PC-9 (cell line): ENCODE results near the gene MSH2.

ENCODE experiments used
- EZH2 ChIP-seq: fragments of 200-600 bp; sonication (generic); IDR thresholded peaks from 2 replicates; pipeline ENCODE4 v1.8.0; 2017; ENCODE audit warnings: antibody characterized with exemption, low read depth
- TF ChIP-seq, protein P1 (sequence below): fragments of 200-600 bp; sonication (generic); conservative IDR thresholded peaks from 2 replicates; pipeline ENCODE4 v1.6.1; 2017; ENCODE audit warnings: mixed run types, antibody characterized with exemption, mild to moderate bottlenecking, moderate library complexity

GRCh38 chr2:47521666-47522285, 118.8 kb downstream of the MSH2 start:
- no peak for TF ChIP-seq EZH2
- TF ChIP-seq, protein P1, sequence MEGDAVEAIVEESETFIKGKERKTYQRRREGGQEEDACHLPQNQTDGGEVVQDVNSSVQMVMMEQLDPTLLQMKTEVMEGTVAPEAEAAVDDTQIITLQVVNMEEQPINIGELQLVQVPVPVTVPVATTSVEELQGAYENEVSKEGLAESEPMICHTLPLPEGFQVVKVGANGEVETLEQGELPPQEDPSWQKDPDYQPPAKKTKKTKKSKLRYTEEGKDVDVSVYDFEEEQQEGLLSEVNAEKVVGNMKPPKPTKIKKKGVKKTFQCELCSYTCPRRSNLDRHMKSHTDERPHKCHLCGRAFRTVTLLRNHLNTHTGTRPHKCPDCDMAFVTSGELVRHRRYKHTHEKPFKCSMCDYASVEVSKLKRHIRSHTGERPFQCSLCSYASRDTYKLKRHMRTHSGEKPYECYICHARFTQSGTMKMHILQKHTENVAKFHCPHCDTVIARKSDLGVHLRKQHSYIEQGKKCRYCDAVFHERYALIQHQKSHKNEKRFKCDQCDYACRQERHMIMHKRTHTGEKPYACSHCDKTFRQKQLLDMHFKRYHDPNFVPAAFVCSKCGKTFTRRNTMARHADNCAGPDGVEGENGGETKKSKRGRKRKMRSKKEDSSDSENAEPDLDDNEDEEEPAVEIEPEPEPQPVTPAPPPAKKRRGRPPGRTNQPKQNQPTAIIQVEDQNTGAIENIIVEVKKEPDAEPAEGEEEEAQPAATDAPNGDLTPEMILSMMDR, result no peak
